ENCODE results near the gene MEIKIN. TPM values are rescaled to one million over a fixed set of nuclear protein-coding genes. Genes with fewer than 3 reads are reported as not detected.

MEIKIN gene
- total RNA-seq (2014; rRNA removed), result not detected in 2 replicates
- not detected for Bru-seq, nascent RNA
- not detected for BruChase-seq, experiment 1, labeled RNA remaining after a 6-hour chase
- BruChase-seq, experiment 2, labeled RNA remaining after a 2-hour chase, result not detected
- long read RNA-seq, result 0 reads

- H3K4me2 ChIP-seq (ENCODE audit: low read length), result no peak within 1 kb of the TSS
- H3K27me3 ChIP-seq (ENCODE audit: low read length), result no peaks in the 10 kb centered on the region; the same call in 1 of the 2 replicates
- ChIA-PET CTCF (no interaction called here), POLR2A (ENCODE audit: unreplicated experiment) (no interaction called here)
- no peaks in the 10 kb centered on the region for H3K4me1 ChIP-seq (ENCODE audit: insufficient read depth, low read length)
- no peak within 1 kb of the TSS for H2AFZ ChIP-seq (ENCODE audit: low read length)
- no peaks in the 10 kb centered on the region for H4K20me1 ChIP-seq (ENCODE audit: low read length)
- TF ChIP-seq EZH2phosphoT487 (IDR thresholded peaks at IDR 0.05; ENCODE audit: borderline replicate concordance, low read length) (no peak), EZH2 (IDR thresholded peaks at IDR 0.05; ENCODE audit: low read length, unreplicated experiment) (no peak)
- TF ChIP-seq, protein P1, sequence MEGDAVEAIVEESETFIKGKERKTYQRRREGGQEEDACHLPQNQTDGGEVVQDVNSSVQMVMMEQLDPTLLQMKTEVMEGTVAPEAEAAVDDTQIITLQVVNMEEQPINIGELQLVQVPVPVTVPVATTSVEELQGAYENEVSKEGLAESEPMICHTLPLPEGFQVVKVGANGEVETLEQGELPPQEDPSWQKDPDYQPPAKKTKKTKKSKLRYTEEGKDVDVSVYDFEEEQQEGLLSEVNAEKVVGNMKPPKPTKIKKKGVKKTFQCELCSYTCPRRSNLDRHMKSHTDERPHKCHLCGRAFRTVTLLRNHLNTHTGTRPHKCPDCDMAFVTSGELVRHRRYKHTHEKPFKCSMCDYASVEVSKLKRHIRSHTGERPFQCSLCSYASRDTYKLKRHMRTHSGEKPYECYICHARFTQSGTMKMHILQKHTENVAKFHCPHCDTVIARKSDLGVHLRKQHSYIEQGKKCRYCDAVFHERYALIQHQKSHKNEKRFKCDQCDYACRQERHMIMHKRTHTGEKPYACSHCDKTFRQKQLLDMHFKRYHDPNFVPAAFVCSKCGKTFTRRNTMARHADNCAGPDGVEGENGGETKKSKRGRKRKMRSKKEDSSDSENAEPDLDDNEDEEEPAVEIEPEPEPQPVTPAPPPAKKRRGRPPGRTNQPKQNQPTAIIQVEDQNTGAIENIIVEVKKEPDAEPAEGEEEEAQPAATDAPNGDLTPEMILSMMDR (conservative IDR thresholded peaks at IDR 0.05; ENCODE audit: low read depth, low read length), result no peak
- H3K9me2 ChIP-seq (replicated peaks; ENCODE audit: low read length), result no peaks in the 10 kb centered on the region
- H3F3A ChIP-seq (ENCODE audit: low read length, unreplicated experiment), result no peaks in the 10 kb centered on the region
- no peak for DNase-seq
- no TSS peak for BruUV-seq (replicated peaks)
- ATAC-seq, result no peak
- H3K9ac ChIP-seq (ENCODE audit: low read length), result no peak within 1 kb of the TSS
- no peaks in the 10 kb centered on the region for H3K79me2 ChIP-seq (ENCODE audit: low read length)
- no peaks in the 10 kb centered on the region for H3K9me3 ChIP-seq (ENCODE audit: low read length)
- intact Hi-C loops (cut with micrococcal nuclease), result no loop called here
- no peaks in the 10 kb centered on the region for H3K36me3 ChIP-seq (ENCODE audit: low read depth, low read length)
- H3K27ac ChIP-seq (ENCODE audit: low read length), result no peak within 1 kb of the TSS
- H3K4me3 ChIP-seq (ENCODE audit: low read length), result no peak within 1 kb of the TSS
Measured at GRCh38 chr5:131945551-131946168, at the start of gene MEIKIN. Gene MEIKIN, minus strand, starts transcription at chr5:131945663. Its CDS starts 158 bp downstream, at chr5:131945505.

GRCh38 chr5:131994533-131995226 lies 49.2 kb upstream of the MEIKIN start:
- Histone ChIP-seq H3K4me1 (ENCODE audit: insufficient read depth, low read length) (no peaks in the 10 kb centered on the region), H3K36me3 (ENCODE audit: low read depth, low read length) (no peaks in the 10 kb centered on the region), H3K79me2 (ENCODE audit: low read length) (no peaks in the 10 kb centered on the region), H3K9me2 (replicated peaks; ENCODE audit: low read length) (no peaks in the 10 kb centered on the region), H3K9ac (ENCODE audit: low read length) (no peak overlapping the region), H3K27ac (ENCODE audit: low read length) (no peak overlapping the region), H4K20me1 (ENCODE audit: low read length) (no peaks in the 10 kb centered on the region), H3K4me3 (ENCODE audit: low read length) (no peak overlapping the region), H3K4me2 (ENCODE audit: low read length) (no peak overlapping the region), H3K27me3 (ENCODE audit: low read length) (no peaks in the 10 kb centered on the region), H3F3A (ENCODE audit: low read length, unreplicated experiment) (no peaks in the 10 kb centered on the region), H3K9me3 (ENCODE audit: low read length) (no peaks in the 10 kb centered on the region), H2AFZ (ENCODE audit: low read length) (no peak overlapping the region)
- ChIA-PET POLR2A (ENCODE audit: unreplicated experiment) (no interaction called here), CTCF (no interaction called here)
- BruUV-seq (replicated peaks), result no TSS peak
- intact Hi-C loops (cut with micrococcal nuclease), result no loop called here
- TF ChIP-seq, protein P1 (conservative IDR thresholded peaks at IDR 0.05; ENCODE audit: low read depth, low read length), result no peak
- TF ChIP-seq EZH2phosphoT487 (IDR thresholded peaks at IDR 0.05; ENCODE audit: borderline replicate concordance, low read length) (no peak), EZH2 (IDR thresholded peaks at IDR 0.05; ENCODE audit: low read length, unreplicated experiment) (no peak)
- no peak for DNase-seq
- ATAC-seq, result no peak

DNA sequence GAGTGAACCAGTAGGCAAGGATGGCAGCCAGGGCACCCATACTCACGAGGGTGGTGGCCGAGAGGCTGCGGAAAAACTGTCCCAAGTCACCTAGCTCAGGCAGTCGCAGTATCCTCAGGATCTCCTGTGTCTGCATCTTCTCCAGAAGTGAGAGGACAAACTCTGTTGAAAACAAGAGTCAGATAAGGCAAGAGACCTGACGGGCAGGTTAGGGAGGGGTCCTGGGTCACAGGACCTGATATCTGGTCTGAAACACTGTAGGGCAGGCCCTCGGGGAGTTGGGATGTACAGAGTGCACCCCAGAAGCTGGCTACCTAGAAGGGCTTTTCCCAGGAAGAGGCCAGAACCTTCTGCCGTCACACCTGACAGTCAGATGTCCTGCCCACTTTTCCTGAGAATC lies 48.6 kb upstream of the MEIKIN start:
- Histone ChIP-seq H3K9ac (ENCODE audit: low read length) (no peak overlapping the region), H3K27me3 (ENCODE audit: low read length) (no peaks in the 10 kb centered on the region), H3K4me1 (ENCODE audit: insufficient read depth, low read length) (no peaks in the 10 kb centered on the region), H2AFZ (ENCODE audit: low read length) (no peak overlapping the region), H3F3A (ENCODE audit: low read length, unreplicated experiment) (no peaks in the 10 kb centered on the region), H3K27ac (ENCODE audit: low read length) (no peak overlapping the region), H3K79me2 (ENCODE audit: low read length) (no peaks in the 10 kb centered on the region), H3K9me2 (replicated peaks; ENCODE audit: low read length) (no peaks in the 10 kb centered on the region), H3K4me2 (ENCODE audit: low read length) (no peak overlapping the region), H3K9me3 (ENCODE audit: low read length) (no peaks in the 10 kb centered on the region), H3K4me3 (ENCODE audit: low read length) (no peak overlapping the region), H4K20me1 (ENCODE audit: low read length) (no peaks in the 10 kb centered on the region), H3K36me3 (ENCODE audit: low read depth, low read length) (no peaks in the 10 kb centered on the region)
- no peak for TF ChIP-seq EZH2phosphoT487 (IDR thresholded peaks at IDR 0.05; ENCODE audit: borderline replicate concordance, low read length)
- no peak for TF ChIP-seq EZH2 (IDR thresholded peaks at IDR 0.05; ENCODE audit: low read length, unreplicated experiment)
- TF ChIP-seq, protein P1 (conservative IDR thresholded peaks at IDR 0.05; ENCODE audit: low read depth, low read length), result no peak
- no TSS peak for BruUV-seq (replicated peaks)
- ChIA-PET POLR2A (ENCODE audit: unreplicated experiment) (no interaction called here), CTCF (no interaction called here)
- intact Hi-C loops (cut with micrococcal nuclease), result no loop called here
- ATAC-seq (no peak), DNase-seq (no peak)
